Mucosa of descending colon (tissue), 3 donors: ENCODE results near the gene ZNF354C. TPM values are rescaled to one million over a fixed set of nuclear protein-coding genes. Genes with fewer than 3 reads are reported as not detected.

Experiments used
- ATAC-seq: fragments of 200-7000 bp; cut with Tn5 transposase; one replicate; pipeline ENCODE4 v1.9.1; 2020; ENCODE audit warnings: mild to moderate bottlenecking, moderate library complexity
- DNase-seq, 3 donors: peaks; one replicate each; pipeline ENCODE4 v3.0.0-alpha.2; 2020
- H3K36me3 ChIP-seq: fragments of 200-600 bp; one replicate; pipeline ENCODE4 v1.8.0; 2021; ENCODE audit warnings: low read depth, mild to moderate bottlenecking
- H3K4me1 ChIP-seq: fragments of 200-600 bp; one replicate; pipeline ENCODE4 v1.8.0; 2021; ENCODE audit warnings: low read depth, mild to moderate bottlenecking
- H3K4me3 ChIP-seq: fragments of 200-600 bp; one replicate; pipeline ENCODE4 v1.8.0; 2021; ENCODE audit warnings: mild to moderate bottlenecking
- H3K9me3 ChIP-seq: fragments of 200-600 bp; one replicate; pipeline ENCODE4 v1.8.0; 2021; ENCODE audit warnings: mild to moderate bottlenecking
- intact Hi-C, 2 donors: fragments of 100-400 bp; cut with DNase I in 1 of 2; cut with micrococcal nuclease in 1 of 2; formaldehyde crosslinking; loops; one replicate each; pipeline versions ENCODE4 v1.11.0 to v1.11.1; 2022; cut with DNase I, micrococcal nuclease
- total RNA-seq, 3 donors: library from RNA; stranded (reverse); fragmentation: NEBNext Ultra II Directional in 2 of 3; extraction: Animal tissue kit (Norgen Biotek cat#: 25700) in 2 of 3; gene quantifications; one replicate each; pipeline versions ENCODE4 v1.2.1 to v1.2.4, GENCODE V29; 2021 to 2023
- TF ChIP-seq, protein P1 (sequence below): fragments of 200-600 bp; IDR thresholded peaks from one replicate; pipeline ENCODE4 v1.8.0; 2022; ENCODE audit warnings: antibody characterized with exemption, mild to moderate bottlenecking
- donor health status: DM: no; HTN: no; CAD: no; lungs with moderate emphysema.
- donor health status: DM: no; HTN: no; CAD: no.
- donor health status: DM: no; HTN: yes; CAD: no.

ZNF354C gene
- total RNA-seq, 3 donors from 2014 or later = 1.6 to 9.1 (median 1.7) TPM

DNA sequence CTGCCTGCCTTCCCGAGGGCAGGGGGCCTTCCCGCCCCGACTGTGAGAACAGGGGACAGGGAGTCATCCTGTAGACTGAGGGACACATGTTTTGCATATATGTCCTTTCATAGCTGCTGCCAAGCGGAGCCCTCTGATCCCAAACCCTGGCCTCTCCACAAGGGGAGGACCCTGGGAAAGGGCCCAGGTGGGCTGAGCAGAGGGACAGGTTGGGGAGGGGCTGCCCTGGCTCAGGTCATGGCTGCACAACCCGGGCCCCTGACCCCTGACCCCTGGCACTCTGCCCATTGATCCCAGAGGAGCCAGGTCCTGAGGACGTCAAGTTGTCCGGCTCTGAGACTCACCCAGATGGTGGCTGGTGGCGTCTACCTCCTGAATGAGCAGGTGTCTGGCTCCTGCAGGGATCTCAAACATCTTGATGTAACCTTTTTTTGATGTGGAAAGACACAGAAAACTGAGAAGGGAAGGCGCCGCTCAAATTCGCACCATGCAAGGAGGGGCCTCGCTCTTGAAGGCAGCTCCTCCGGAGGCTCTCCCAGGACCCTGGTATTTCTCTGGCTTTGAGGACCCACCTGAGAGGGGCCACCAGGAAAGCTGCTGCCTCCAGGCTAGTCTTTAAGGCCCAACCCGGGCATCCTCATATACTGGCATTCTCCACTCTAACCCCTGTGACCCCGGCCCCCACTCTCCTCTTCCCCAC, 71.9 kb downstream of the ZNF354C start:
- ATAC-seq (no peak), DNase-seq (peak in 1 of 3 donors; percentile 27)
- Histone ChIP-seq H3K9me3 (no peaks in the 10 kb centered on the region), H3K4me1 (no peaks in the 10 kb centered on the region), H3K36me3 (no peaks in the 10 kb centered on the region), H3K4me3 (no peak overlapping the region)
- intact Hi-C loops = no loop called here
- TF ChIP-seq, protein P1, sequence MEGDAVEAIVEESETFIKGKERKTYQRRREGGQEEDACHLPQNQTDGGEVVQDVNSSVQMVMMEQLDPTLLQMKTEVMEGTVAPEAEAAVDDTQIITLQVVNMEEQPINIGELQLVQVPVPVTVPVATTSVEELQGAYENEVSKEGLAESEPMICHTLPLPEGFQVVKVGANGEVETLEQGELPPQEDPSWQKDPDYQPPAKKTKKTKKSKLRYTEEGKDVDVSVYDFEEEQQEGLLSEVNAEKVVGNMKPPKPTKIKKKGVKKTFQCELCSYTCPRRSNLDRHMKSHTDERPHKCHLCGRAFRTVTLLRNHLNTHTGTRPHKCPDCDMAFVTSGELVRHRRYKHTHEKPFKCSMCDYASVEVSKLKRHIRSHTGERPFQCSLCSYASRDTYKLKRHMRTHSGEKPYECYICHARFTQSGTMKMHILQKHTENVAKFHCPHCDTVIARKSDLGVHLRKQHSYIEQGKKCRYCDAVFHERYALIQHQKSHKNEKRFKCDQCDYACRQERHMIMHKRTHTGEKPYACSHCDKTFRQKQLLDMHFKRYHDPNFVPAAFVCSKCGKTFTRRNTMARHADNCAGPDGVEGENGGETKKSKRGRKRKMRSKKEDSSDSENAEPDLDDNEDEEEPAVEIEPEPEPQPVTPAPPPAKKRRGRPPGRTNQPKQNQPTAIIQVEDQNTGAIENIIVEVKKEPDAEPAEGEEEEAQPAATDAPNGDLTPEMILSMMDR = no peak

DNA sequence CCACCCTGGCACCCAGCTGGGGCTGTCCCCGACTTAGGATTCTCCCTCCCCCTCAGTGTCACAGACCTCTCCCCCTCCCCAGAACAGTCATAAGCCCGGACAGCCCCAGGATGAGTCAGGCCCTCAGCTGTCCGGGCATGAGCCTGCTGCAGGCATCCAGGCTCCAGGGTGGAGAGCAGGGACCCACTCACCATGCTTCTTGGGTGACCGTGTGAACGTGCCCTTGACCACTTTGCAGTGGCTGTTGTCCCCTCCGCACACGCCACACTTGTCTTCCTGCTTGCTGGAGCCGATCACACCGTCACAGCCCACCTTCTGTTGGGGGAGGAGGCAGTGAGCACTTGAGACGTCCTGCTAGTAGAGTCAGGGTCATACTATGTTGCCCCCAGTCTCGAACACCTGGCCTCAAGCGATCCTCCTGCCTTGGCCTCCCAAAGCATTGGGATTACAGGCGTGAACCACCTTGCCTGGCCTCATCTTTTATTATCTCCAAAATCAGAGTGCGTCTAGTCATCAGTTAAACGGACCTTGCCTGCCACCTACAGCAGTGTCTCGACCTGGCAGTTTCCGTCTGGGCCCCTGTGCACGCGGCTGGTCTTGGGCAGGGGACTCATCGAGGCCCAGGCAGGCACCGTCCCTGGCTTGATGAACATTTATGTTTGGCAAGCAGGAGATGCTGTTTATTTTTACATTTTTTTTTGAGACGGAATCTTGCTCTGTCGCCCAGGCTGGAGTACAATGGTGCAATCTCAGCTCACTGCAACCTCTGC, 72.6 kb downstream of the ZNF354C start:
- Histone ChIP-seq H3K4me3 (no peak overlapping the region), H3K4me1 (no peaks in the 10 kb centered on the region), H3K36me3 (no peaks in the 10 kb centered on the region), H3K9me3 (no peaks in the 10 kb centered on the region)
- peak in 1 of 3 donors; percentile 18 for DNase-seq
- ATAC-seq = no peak
- intact Hi-C loops = no loop called here
- TF ChIP-seq, protein P1 = no peak

Other genes with a start within 250 kb of the ZNF354C start
- gene ZNF354B, start 200.4 kb upstream of the ZNF354C start, total RNA-seq = 10 to 100 TPM in 2 of 3 donors, 1 to 10 TPM in 1; 8.3 to 20.2 (median 13.7) TPM
- gene ZFP2, start 164.5 kb upstream of the ZNF354C start, total RNA-seq = 1 to 10 TPM in 2 of 3 donors, under 1 TPM in 1; 0.93 to 3.2 (median 1.1) TPM
- 1 to 10 TPM in 2 of 3 donors, under 1 TPM in 1; 0.96 to 5.2 (median 1.5) TPM for gene ZNF454, start 119.2 kb upstream of the ZNF354C start, total RNA-seq
- gene GRM6, start 65.1 kb upstream of the ZNF354C start, total RNA-seq = not detected
- gene ZNF879, start 36.6 kb upstream of the ZNF354C start, total RNA-seq = 1 to 10 TPM; 1.8 to 4.7 (median 4.2) TPM